A549 (cell line): ENCODE results near the gene TACR3. TPM values are rescaled to one million over a fixed set of nuclear protein-coding genes. Genes with fewer than 3 reads are reported as not detected.
"Not testable (repeated sequence)": the region's sequence is repeated elsewhere in the genome, so short reads cannot be mapped to it uniquely, and the experiment has no call there.

Experiments used
- ATAC-seq, 2 experiments: fragments of 200-7000 bp in 1 of 2; fragments of >200 bp in 1 of 2; cut with Nextera tagmentation in 1 of 2; cut with Tn5 transposase in 1 of 2; 3 replicates each; pipeline versions ENCODE4 v1.8.0 to v1.9.1; 2018 to 2020; ENCODE audit warnings: mild to moderate bottlenecking in 1 of 2, moderate library complexity in 1 of 2
- CTCF ChIA-PET: fragments of 300-600 bp; sonication (Branson Sonifier 250); formaldehyde crosslinking; extraction: SDS; loops from one replicate; lab custom pipeline; 2021; ENCODE audit warnings: antibody characterized with exemption, inconsistent platforms; lab: Yijun Ruan, JAX
- POLR2A ChIA-PET: fragments of 350-600 bp; formaldehyde crosslinking; extraction: SDS; loops from one replicate; lab custom pipeline; 2021; ENCODE audit warnings: antibody characterized with exemption, inconsistent platforms; lab: Yijun Ruan, JAX
- DNase-seq, 2 experiments: peaks; one replicate each; pipeline versions ENCODE4 v3.0.0 to v3.0.0-alpha.2; 2011 to 2016; ENCODE audit warnings: low read depth in 1 of 2, low spot score in 1 of 2
- FAIRE-seq: peaks from 2 replicates; lab custom pipeline; 2011; peaks lifted over from hg19 to GRCh38; lab: Jason Lieb, UNC
- H3K27ac ChIP-seq, 2 experiments: fragments of >200 bp; sonication (Bioruptor Twin); formaldehyde crosslinking; 3 replicates each; pipeline ENCODE4 v1.5.1; 2016 to 2017
- H3K4me1 ChIP-seq: fragments of >200 bp; sonication (Bioruptor Twin); formaldehyde crosslinking; 3 replicates; pipeline ENCODE4 v1.6.1; 2016
- H3K4me2 ChIP-seq: fragments of >200 bp; sonication (Bioruptor Twin); formaldehyde crosslinking; 3 replicates; pipeline ENCODE4 v1.6.1; 2016
- H3K4me3 ChIP-seq: fragments of >200 bp; sonication (Bioruptor Twin); formaldehyde crosslinking; 3 replicates; pipeline ENCODE4 v1.5.1; 2016
- H3K9me3 ChIP-seq: fragments of >200 bp; sonication (Bioruptor Twin); formaldehyde crosslinking; 3 replicates; pipeline ENCODE4 v1.6.1; 2016
- ATOH8 ChIP-seq: fragments of 250-450 bp; sonication (Bioruptor Pico); IDR thresholded peaks from 2 replicates; pipeline ENCODE4 v1.5.0; 2020; ENCODE audit warnings: low read depth, mild to moderate bottlenecking, moderate library complexity
- CBX2 ChIP-seq: fragments of 200-600 bp; sonication (generic); IDR thresholded peaks from 2 replicates; pipeline ENCODE4 v1.6.1; 2016; ENCODE audit warnings: low read depth, mild to moderate bottlenecking, borderline replicate concordance
- CHD2 ChIP-seq: fragments of 150-350 bp; IDR thresholded peaks from 2 replicates; pipeline ENCODE4 v1.6.1; 2014; ENCODE audit warnings: low read length; ENCODE audit not compliant: partially characterized antibody
- EHF ChIP-seq: fragments of 250-450 bp; sonication (Bioruptor Pico); IDR thresholded peaks from 2 replicates; pipeline ENCODE4 v1.5.0; 2020; ENCODE audit warnings: mild to moderate bottlenecking
- EHMT2 ChIP-seq: fragments of 200-600 bp; sonication (generic); IDR thresholded peaks from 2 replicates; pipeline ENCODE4 v1.6.1; 2016; ENCODE audit warnings: antibody characterized with exemption, low read depth, mild to moderate bottlenecking, moderate library complexity
- GATA3 ChIP-seq: IDR thresholded peaks from 2 replicates; pipeline ENCODE4 v1.6.1; 2012; ENCODE audit warnings: borderline replicate concordance
- HDAC2 ChIP-seq: fragments of 200-600 bp; sonication (generic); IDR thresholded peaks from 2 replicates; pipeline ENCODE4 v1.6.1; 2016
- HES2 ChIP-seq: fragments of >200 bp; sonication (Bioruptor Twin); formaldehyde crosslinking; IDR thresholded peaks from 2 replicates; pipeline ENCODE4 v1.6.1; 2016
- HMGXB4 ChIP-seq: fragments of 250-450 bp; sonication (Bioruptor Pico); IDR thresholded peaks from 2 replicates; pipeline ENCODE4 v1.5.0; 2021; ENCODE audit warnings: mild to moderate bottlenecking, moderate library complexity, borderline replicate concordance
- HOXA7 ChIP-seq: fragments of 250-450 bp; sonication (Bioruptor Pico); IDR thresholded peaks from 2 replicates; pipeline ENCODE4 v1.5.0; 2020; ENCODE audit warnings: mild to moderate bottlenecking, moderate library complexity
- JUN ChIP-seq, 2 experiments: fragments of >200 bp; sonication (Bioruptor Twin); formaldehyde crosslinking; IDR thresholded peaks; 2 replicates in 1 of 2; 3 replicates in 1 of 2; pipeline ENCODE4 v1.6.1; 2016 to 2017
- JUNB ChIP-seq: fragments of >200 bp; sonication (Bioruptor Twin); formaldehyde crosslinking; IDR thresholded peaks from 2 replicates; pipeline ENCODE4 v1.6.1; 2016
- KDM1A ChIP-seq: fragments of 200-600 bp; sonication (generic); IDR thresholded peaks from 2 replicates; pipeline ENCODE4 v1.6.1; 2016; ENCODE audit warnings: low read depth, mild to moderate bottlenecking
- KDM5A ChIP-seq: fragments of 200-600 bp; sonication (generic); IDR thresholded peaks from 2 replicates; pipeline ENCODE4 v1.6.1; 2016; ENCODE audit warnings: antibody characterized with exemption, mild to moderate bottlenecking
- MAFK ChIP-seq: fragments of 450-650 bp; IDR thresholded peaks from 2 replicates; pipeline ENCODE4 v1.6.1; 2014; ENCODE audit not compliant: partially characterized antibody
- NPAS2 ChIP-seq: fragments of 250-450 bp; sonication (Bioruptor Pico); IDR thresholded peaks from 2 replicates; pipeline ENCODE4 v1.8.0; 2022; ENCODE audit warnings: mild to moderate bottlenecking, moderate library complexity, borderline replicate concordance
- PHF8 ChIP-seq: fragments of 200-600 bp; sonication (generic); IDR thresholded peaks from 2 replicates; pipeline ENCODE4 v1.6.1; 2016; ENCODE audit warnings: low read depth, mild to moderate bottlenecking, antibody characterized with exemption, moderate library complexity, borderline replicate concordance
- RAD21 ChIP-seq, 2 experiments: fragments of >200 bp in 1 of 2; sonication (Bioruptor Twin) in 1 of 2; formaldehyde crosslinking in 1 of 2; IDR thresholded peaks in 1 of 2; conservative IDR thresholded peaks in 1 of 2; 2 replicates in 1 of 2; 3 replicates in 1 of 2; pipeline ENCODE4 v1.6.1; 2012 to 2018; ENCODE audit warnings: inconsistent platforms in 1 of 2
- ZC3H11A ChIP-seq: fragments of 450-650 bp; IDR thresholded peaks from 2 replicates; pipeline ENCODE4 v1.6.1; 2014; ENCODE audit warnings: antibody characterized with exemption, mild to moderate bottlenecking
- ZFP36 ChIP-seq: fragments of 450-650 bp; IDR thresholded peaks from 2 replicates; pipeline ENCODE4 v1.6.1; 2014; ENCODE audit warnings: borderline replicate concordance; ENCODE audit not compliant: partially characterized antibody
- ZNF302 ChIP-seq: fragments of 250-450 bp; sonication (Bioruptor Pico); IDR thresholded peaks from 2 replicates; pipeline ENCODE4 v1.9.0; 2021; ENCODE audit warnings: inconsistent platforms, mild to moderate bottlenecking, moderate library complexity
- WGBS: methylation state at CpG from one replicate; pipeline ENCODE4 v1.1.6; 2017; ENCODE audit errors: missing lambda C conversion rate; 5-methylcytosine and 5-hydroxymethylcytosine counted together
- polyA plus RNA-seq, 4 experiments: library from polyadenylated mRNA; depleted of rRNA in 3 of 4; stranded (reverse); fragments of >200 nt; fragmentation: RNase III in 1 of 4; extraction: RNeasy Plus Mini Kit Qiagen cat#74134 plus additional on column Dnase treatment in 1 of 4; gene quantifications; 2 replicates in 3 of 4; 3 replicates in 1 of 4; pipeline ENCODE4 v1.2.3, GENCODE V29; 2011 to 2017

Gene TACR3
- polyA plus RNA-seq, 2 of the 4 experiments (the other 2 are of a cell fraction): not detected

GRCh38 chr4:103591841-103592240 is 127.9 kb downstream of the TACR3 start:
- no peak for DNase-seq
- Histone ChIP-seq H3K27ac (no peak overlapping the region), H3K4me1 (no peaks in the 10 kb centered on the region), H3K4me2 (no peak overlapping the region), H3K9me3 (no peaks in the 10 kb centered on the region), H3K4me3 (no peak overlapping the region)
- ChIA-PET POLR2A (no interaction called here), CTCF (no interaction called here)
- no peak for ATAC-seq
- TF ChIP-seq KDM1A: no peak
- TF ChIP-seq JUN (IDR thresholded peaks at IDR 0.05): no peak
- no peak for TF ChIP-seq HDAC2
- no peak for TF ChIP-seq JUNB
- no peak for FAIRE-seq
- 21% methylated on average over 3 of the region's 3 CpGs for WGBS

- H3K4me3 ChIP-seq: no peak overlapping the region
- no peak overlapping the region for H3K27ac ChIP-seq
- ChIA-PET CTCF (no interaction called here), POLR2A (no interaction called here)
- ATAC-seq: no peak
- TF ChIP-seq ZNF302 (CRISPR knock-in tag) (no peak), GATA3 (no peak), ATOH8 (CRISPR knock-in tag) (no peak), MAFK (no peak), CBX2 (no peak), ZC3H11A (no peak), EHF (CRISPR knock-in tag) (no peak), EHMT2 (no peak), KDM5A (no peak), ZFP36 (no peak), KDM1A (no peak), CHD2 (no peak), PHF8 (no peak), HES2 (no peak), NPAS2 (CRISPR knock-in tag) (no peak), HOXA7 (CRISPR knock-in tag) (no peak), RAD21 (conservative IDR thresholded peaks at IDR 0.05 in 1 of 2, IDR thresholded peaks at IDR 0.05 in 1 of 2) (no peak), HMGXB4 (CRISPR knock-in tag) (no peak)
- H3K4me2 ChIP-seq: no peak overlapping the region
- no peak for FAIRE-seq
- no peaks in the 10 kb centered on the region for H3K4me1 ChIP-seq
- 31% methylated on average over 4 of the region's 4 CpGs for WGBS
- no peak for DNase-seq
- H3K9me3 ChIP-seq: no peaks in the 10 kb centered on the region
These were observed 152.2 kb downstream of the TACR3 start for GRCh38 chr4:103567591-103567990.

GRCh38 chr4:103559178-103559577 is 160.6 kb downstream of the TACR3 start:
- FAIRE-seq, H3K27ac ChIP-seq, ATAC-seq, H3K9me3 ChIP-seq, CTCF ChIA-PET, DNase-seq, H3K4me2 ChIP-seq, H3K4me3 ChIP-seq, H3K4me1 ChIP-seq, POLR2A ChIA-PET: not testable (repeated sequence)
- WGBS: 15% methylated on average over 3 of the region's 5 CpGs
